Liver (tissue), 9 donors: ENCODE results near the gene KCNK2. TPM values are rescaled to one million over a fixed set of nuclear protein-coding genes. Genes with fewer than 3 reads are reported as not detected.

Source experiments
- DNase-seq: peaks from one replicate; pipeline ENCODE4 v3.0.0-alpha.2; 2017; ENCODE audit warnings: low spot score
- H3K27ac ChIP-seq, 2 donors: one replicate each; pipeline ENCODE4 v1.7.0; 2013; ENCODE audit warnings: inconsistent platforms in 2 of 2, low read length in 2 of 2, control low read depth in 1 of 2, low read depth in 1 of 2, mild to moderate bottlenecking in 1 of 2
- H3K27me3 ChIP-seq, 4 donors: one replicate each; pipeline versions ENCODE4 v1.6.1 to v1.7.0; 2013; ENCODE audit warnings: low read length in 3 of 4, inconsistent platforms in 1 of 4, mild to moderate bottlenecking in 1 of 4, moderate library complexity in 1 of 4; ENCODE audit not compliant: control insufficient read depth in 4 of 4, insufficient read depth in 4 of 4
- H3K36me3 ChIP-seq, 4 donors: one replicate each; pipeline versions ENCODE4 v1.6.1 to v1.7.0; 2013; ENCODE audit warnings: low read length in 3 of 4, mild to moderate bottlenecking in 3 of 4, low read depth in 1 of 4, moderate library complexity in 1 of 4; ENCODE audit not compliant: control insufficient read depth in 4 of 4, insufficient read depth in 3 of 4
- H3K4me1 ChIP-seq, 4 donors: one replicate each; pipeline versions ENCODE4 v1.6.1 to v1.7.0; 2013; ENCODE audit warnings: low read length in 3 of 4, mild to moderate bottlenecking in 3 of 4, moderate library complexity in 1 of 4; ENCODE audit not compliant: control insufficient read depth in 4 of 4, insufficient read depth in 4 of 4
- H3K4me3 ChIP-seq, 3 donors: one replicate each; pipeline versions ENCODE4 v1.6.1 to v1.7.0; 2013; ENCODE audit warnings: low read length in 3 of 3, control low read depth in 1 of 3, low read depth in 1 of 3, mild to moderate bottlenecking in 1 of 3
- H3K9ac ChIP-seq, 2 donors: one replicate each; pipeline ENCODE4 v1.7.0; 2013; ENCODE audit warnings: low read length in 2 of 2, mild to moderate bottlenecking in 2 of 2, moderate library complexity in 2 of 2, control low read depth in 1 of 2, low read depth in 1 of 2
- H3K9me3 ChIP-seq, 4 donors: one replicate each; pipeline versions ENCODE4 v1.6.1 to v1.7.0; 2013; ENCODE audit warnings: low read length in 3 of 4; ENCODE audit not compliant: control insufficient read depth in 4 of 4
- CTCF ChIP-seq: fragments of 150-350 bp; IDR thresholded peaks from 2 replicates; pipeline ENCODE4 v1.5.1; 2017; ENCODE audit warnings: improper control_type of control experiment, low read depth, low read length; ENCODE audit not compliant: missing input control
- FOXA1 ChIP-seq: IDR thresholded peaks from 2 replicates; pipeline ENCODE4 v1.6.1; 2016; ENCODE audit warnings: antibody characterized with exemption
- FOXA2 ChIP-seq: IDR thresholded peaks from 2 replicates; pipeline ENCODE4 v1.6.1; 2016; ENCODE audit warnings: antibody characterized with exemption
- HNF4A ChIP-seq, 2 donors: conservative IDR thresholded peaks; 2 replicates each; pipeline ENCODE4 v1.6.1; 2016; ENCODE audit warnings: antibody characterized with exemption in 2 of 2, mild to moderate bottlenecking in 2 of 2
- JUND ChIP-seq, 2 donors: IDR thresholded peaks; 2 replicates each; pipeline ENCODE4 v1.6.1; 2016; ENCODE audit warnings: antibody characterized with exemption in 2 of 2
- MAX ChIP-seq: IDR thresholded peaks from 2 replicates; pipeline ENCODE4 v1.6.1; 2016; ENCODE audit warnings: antibody characterized with exemption
- NR2F2 ChIP-seq: IDR thresholded peaks from 2 replicates; pipeline ENCODE4 v1.6.1; 2016; ENCODE audit warnings: antibody characterized with exemption
- RAD21 ChIP-seq, 2 donors: IDR thresholded peaks; 2 replicates each; pipeline ENCODE4 v1.6.1; 2016; ENCODE audit warnings: antibody characterized with exemption in 2 of 2, mild to moderate bottlenecking in 2 of 2
- REST ChIP-seq: IDR thresholded peaks from 2 replicates; pipeline ENCODE4 v1.6.1; 2016; ENCODE audit warnings: antibody characterized with exemption, mild to moderate bottlenecking
- RXRA ChIP-seq, 2 donors: IDR thresholded peaks; 2 replicates each; pipeline ENCODE4 v1.6.1; 2017 to 2018; ENCODE audit warnings: antibody characterized with exemption in 2 of 2, mild to moderate bottlenecking in 1 of 2
- SP1 ChIP-seq: IDR thresholded peaks from 2 replicates; pipeline ENCODE4 v1.6.1; 2018; ENCODE audit warnings: antibody characterized with exemption, mild to moderate bottlenecking
- TAF1 ChIP-seq: conservative IDR thresholded peaks from 2 replicates; pipeline ENCODE4 v1.6.1; 2016; ENCODE audit warnings: antibody characterized with exemption, mild to moderate bottlenecking
- YY1 ChIP-seq: IDR thresholded peaks from 2 replicates; pipeline ENCODE4 v1.6.1; 2016; ENCODE audit warnings: antibody characterized with exemption, mild to moderate bottlenecking
- ZBTB33 ChIP-seq: IDR thresholded peaks from 2 replicates; pipeline ENCODE4 v1.6.1; 2016; ENCODE audit warnings: antibody characterized with exemption
- WGBS: extraction: QIAGEN DNeasy Blood & Tissue Kit; methylation state at CpG from one replicate; pipeline ENCODE4 v1.1.7; 2013; 5-methylcytosine and 5-hydroxymethylcytosine counted together
- polyA plus RNA-seq, 2 donors: library from polyadenylated mRNA; stranded (reverse) in 1 of 2; unstranded in 1 of 2; fragments of 200-250 nt in 1 of 2; fragments of >200 nt in 1 of 2; fragmentation: Nextera tagmentation in 1 of 2; extraction: Ambion mirVana in 1 of 2; gene quantifications; one replicate each; pipeline versions ENCODE4 v1.2.1 to v1.2.3, GENCODE V29; 2013 to 2015
- total RNA-seq, 2 donors: library from RNA; depleted of rRNA; stranded (reverse); fragments of >200 nt; gene quantifications; one replicate each; pipeline ENCODE4 v1.2.3, GENCODE V29; 2014
- donor health status: healthy.
- donor health status: healthy.
- donor health status: healthy.
- donor health status: healthy.
- donor health status: healthy.

KCNK2 gene
- total and polyA plus RNA-seq, 4 donors, result 0.01 to 0.08 TPM; not detected in 2

- H3K36me3 ChIP-seq, result no peaks in the 10 kb centered on the region
- no peak for DNase-seq
- H3K9me3 ChIP-seq, result no peaks in the 10 kb centered on the region
- TF ChIP-seq YY1, result no peak
- no peak for TF ChIP-seq FOXA2
- TF ChIP-seq CTCF, result no peak
- no peak for TF ChIP-seq REST
- TF ChIP-seq RXRA (IDR thresholded peaks at IDR 0.05), result no peak
- no peak for TF ChIP-seq MAX
- no peak for TF ChIP-seq TAF1
- TF ChIP-seq NR2F2, result no peak
- H3K9ac ChIP-seq, result no peak overlapping the region
- H3K4me3 ChIP-seq, result no peak overlapping the region
- no peak overlapping the region for H3K27ac ChIP-seq
- peaks cover 0 to 9% (median 4%) of the 10 kb centered on the region in 4 donors for H3K27me3 ChIP-seq
- H3K4me1 ChIP-seq, result no peaks in the 10 kb centered on the region
Observed at GRCh38 chr1:215192306-215192705, 109.8 kb downstream of the KCNK2 start.

GRCh38 chr1:215198021-215198420 is 115.5 kb downstream of the KCNK2 start:
- Histone ChIP-seq H3K36me3 (no peaks in the 10 kb centered on the region), H3K27me3 (peaks cover 0 to 2% (median 0%) of the 10 kb centered on the region in 4 donors), H3K4me3 (no peak overlapping the region), H3K27ac (no peak overlapping the region), H3K9me3 (no peaks in the 10 kb centered on the region), H3K9ac (no peak overlapping the region), H3K4me1 (no peaks in the 10 kb centered on the region)
- DNase-seq, result no peak
- WGBS, result 83% methylated on average over 1 of the region's 1 CpG
- no peak for TF ChIP-seq SP1
- no peak for TF ChIP-seq ZBTB33
- no peak for TF ChIP-seq FOXA2
- no peak for TF ChIP-seq RXRA (IDR thresholded peaks at IDR 0.05)
- TF ChIP-seq JUND (IDR thresholded peaks at IDR 0.05), result no peak
- no peak for TF ChIP-seq HNF4A (conservative IDR thresholded peaks at IDR 0.05)
- no peak for TF ChIP-seq FOXA1
- no peak for TF ChIP-seq NR2F2
- TF ChIP-seq RAD21 (IDR thresholded peaks at IDR 0.05), result no peak
- TF ChIP-seq TAF1, result no peak
- no peak for TF ChIP-seq MAX
